Astrocyte of the spinal cord (primary cell): ENCODE results near the gene PTPRN2.

Experiments
- DNase-seq: peaks from one replicate; pipeline ENCODE4 v3.0.0; 2011; ENCODE audit warnings: low read depth, low spot score
- H3K4me3 ChIP-seq: 2 replicates; pipeline ENCODE4 v1.5.1; 2011; ENCODE audit warnings: low read depth, mild to moderate bottlenecking, low read length, moderate library complexity
- in situ Hi-C: cut with HindIII; loops from 2 replicates; pipeline ENCODE4 v1.10.0; 2017; ENCODE audit warnings: low sequenced_read_pairs
- TF ChIP-seq, protein P1 (sequence below): IDR thresholded peaks from 2 replicates; pipeline ENCODE4 v1.5.1; 2012; ENCODE audit warnings: low read depth, mild to moderate bottlenecking, low read length, inconsistent platforms

The PTPRN2 gene

GRCh38 chr7:158361326-158361946, 226.2 kb downstream of the PTPRN2 start:
- DNase-seq, result no peak
- in situ Hi-C loops, result no loop called here
- TF ChIP-seq, protein P1, sequence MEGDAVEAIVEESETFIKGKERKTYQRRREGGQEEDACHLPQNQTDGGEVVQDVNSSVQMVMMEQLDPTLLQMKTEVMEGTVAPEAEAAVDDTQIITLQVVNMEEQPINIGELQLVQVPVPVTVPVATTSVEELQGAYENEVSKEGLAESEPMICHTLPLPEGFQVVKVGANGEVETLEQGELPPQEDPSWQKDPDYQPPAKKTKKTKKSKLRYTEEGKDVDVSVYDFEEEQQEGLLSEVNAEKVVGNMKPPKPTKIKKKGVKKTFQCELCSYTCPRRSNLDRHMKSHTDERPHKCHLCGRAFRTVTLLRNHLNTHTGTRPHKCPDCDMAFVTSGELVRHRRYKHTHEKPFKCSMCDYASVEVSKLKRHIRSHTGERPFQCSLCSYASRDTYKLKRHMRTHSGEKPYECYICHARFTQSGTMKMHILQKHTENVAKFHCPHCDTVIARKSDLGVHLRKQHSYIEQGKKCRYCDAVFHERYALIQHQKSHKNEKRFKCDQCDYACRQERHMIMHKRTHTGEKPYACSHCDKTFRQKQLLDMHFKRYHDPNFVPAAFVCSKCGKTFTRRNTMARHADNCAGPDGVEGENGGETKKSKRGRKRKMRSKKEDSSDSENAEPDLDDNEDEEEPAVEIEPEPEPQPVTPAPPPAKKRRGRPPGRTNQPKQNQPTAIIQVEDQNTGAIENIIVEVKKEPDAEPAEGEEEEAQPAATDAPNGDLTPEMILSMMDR, result no peak
- H3K4me3 ChIP-seq, result no peak overlapping the region

DNA sequence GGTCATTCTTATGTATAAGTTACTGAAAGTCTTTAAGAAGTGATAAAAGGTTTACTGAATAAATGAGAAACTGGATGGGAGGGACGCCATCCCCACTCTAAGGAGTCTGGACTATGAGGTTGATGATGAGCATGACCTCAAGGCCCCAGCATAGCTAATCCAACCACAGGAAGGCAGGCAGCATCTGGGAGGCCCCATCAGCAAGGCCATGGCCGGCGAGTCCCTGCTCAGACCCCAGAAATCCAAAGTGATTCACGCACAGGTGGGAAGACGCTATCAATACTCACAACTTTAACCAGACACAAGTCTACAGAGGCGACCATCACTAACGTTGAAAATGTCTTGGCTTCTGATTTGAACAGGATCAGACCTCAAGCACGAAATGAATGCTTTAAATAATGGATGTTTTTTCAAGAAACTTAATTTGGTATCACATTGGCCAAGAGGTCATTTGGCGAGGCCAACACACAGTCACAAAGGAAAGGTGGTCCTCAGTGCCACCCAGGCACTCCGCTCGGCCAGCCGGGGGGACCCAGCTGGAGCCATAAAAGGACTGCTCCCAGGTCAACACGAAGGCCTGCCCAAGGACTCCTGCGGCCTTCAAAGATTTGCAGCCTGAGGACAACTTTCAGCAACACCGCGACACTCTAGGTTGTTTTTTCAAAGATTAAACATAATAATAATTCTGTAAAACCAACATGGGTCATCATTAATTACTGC, 228.5 kb downstream of the PTPRN2 start:
- no peak for DNase-seq
- no peak overlapping the region for H3K4me3 ChIP-seq
- in situ Hi-C loops, result no loop called here
- TF ChIP-seq, protein P1, result no peak

- no peak overlapping the region for H3K4me3 ChIP-seq
- in situ Hi-C loops, result no loop called here
- TF ChIP-seq, protein P1, result no peak
- no peak for DNase-seq
Measured at GRCh38 chr7:158357898-158358821, 229.5 kb downstream of the PTPRN2 start.

DNA sequence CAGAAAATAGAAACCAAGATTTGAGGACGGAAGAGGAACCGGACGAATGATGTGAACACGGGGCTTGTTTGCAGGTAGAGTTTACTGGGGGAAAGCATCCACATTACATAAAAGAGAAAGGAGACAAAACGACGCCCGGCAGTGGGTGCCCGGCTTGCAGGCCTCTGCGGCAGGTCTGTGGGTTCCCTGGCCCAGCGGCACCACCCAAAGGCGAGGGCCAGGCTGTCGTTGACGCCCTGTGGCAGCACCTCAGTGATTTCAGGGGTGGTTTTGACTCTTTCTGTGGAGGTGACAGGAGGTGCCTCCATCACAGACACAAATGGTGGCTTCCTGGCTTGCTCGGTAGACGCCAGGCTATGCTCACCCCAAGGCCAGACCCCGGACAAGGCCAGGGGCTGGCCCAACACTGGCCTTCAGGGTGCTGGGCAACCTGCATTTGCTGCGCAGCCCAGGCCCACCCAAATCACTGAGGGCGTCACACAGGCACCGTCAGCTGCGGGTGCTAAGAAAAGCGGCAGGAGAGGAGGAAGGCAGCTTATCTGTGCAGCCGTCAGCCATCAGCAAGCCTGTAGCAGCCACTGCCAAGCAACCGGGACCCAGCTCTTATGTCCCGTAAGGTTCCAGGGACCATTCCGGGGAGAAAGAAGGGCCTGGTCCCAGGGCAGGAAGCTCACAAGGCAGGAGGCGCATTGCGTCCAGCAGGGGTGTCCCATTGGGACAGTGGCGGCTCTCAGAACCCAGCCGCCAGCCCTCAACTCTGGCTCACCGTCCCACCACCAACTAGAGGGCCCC, 230.3 kb downstream of the PTPRN2 start:
- TF ChIP-seq, protein P1, result no peak
- in situ Hi-C loops, result no loop called here
- DNase-seq, result no peak
- H3K4me3 ChIP-seq, result no peak overlapping the region

GRCh38 chr7:158356454-158356853, 231.2 kb downstream of the PTPRN2 start:
- no peak overlapping the region for H3K4me3 ChIP-seq
- TF ChIP-seq, protein P1, result no peak
- in situ Hi-C loops, result no loop called here
- no peak for DNase-seq
